H9 (cell line): ENCODE data around the gene SLC16A7. TPM values are rescaled to one million over a fixed set of nuclear protein-coding genes. Genes with fewer than 3 reads are reported as not detected.

ENCODE experiments used
- DNase-seq: peaks from one replicate; pipeline ENCODE4 v3.0.0-alpha.2; 2017
- H2AFZ ChIP-seq: one replicate; pipeline ENCODE4 v1.6.1; 2013; ENCODE audit warnings: mild to moderate bottlenecking, low read length, control low read depth, moderate library complexity
- H2AK5ac ChIP-seq: 2 replicates; pipeline ENCODE4 v1.6.1; 2013; ENCODE audit warnings: low read length, control low read depth, mixed read lengths; ENCODE audit not compliant: insufficient read length
- H2BK120ac ChIP-seq: one replicate; pipeline ENCODE4 v1.6.1; 2013; ENCODE audit warnings: low read depth, mild to moderate bottlenecking, low read length, control low read depth, inconsistent platforms; ENCODE audit not compliant: poor library complexity, severe bottlenecking
- H2BK12ac ChIP-seq: 2 replicates; pipeline ENCODE4 v1.6.1; 2013; ENCODE audit warnings: low read length, control low read depth, mixed read lengths, low read depth; ENCODE audit not compliant: insufficient read length
- H2BK15ac ChIP-seq: 2 replicates; pipeline ENCODE4 v1.6.1; 2013; ENCODE audit warnings: low read depth, low read length, control low read depth
- H2BK20ac ChIP-seq: one replicate; pipeline ENCODE4 v1.6.1; 2013; ENCODE audit warnings: low read depth, mild to moderate bottlenecking, low read length, control low read depth, inconsistent platforms; ENCODE audit not compliant: poor library complexity, severe bottlenecking
- H2BK5ac ChIP-seq: 2 replicates; pipeline ENCODE4 v1.6.1; 2013; ENCODE audit warnings: low read length, control low read depth, mixed read lengths; ENCODE audit not compliant: insufficient read length
- H3K14ac ChIP-seq: 2 replicates; pipeline ENCODE4 v1.6.1; 2013; ENCODE audit warnings: low read length, control low read depth; ENCODE audit not compliant: insufficient read depth
- H3K18ac ChIP-seq: 2 replicates; pipeline ENCODE4 v1.6.1; 2013; ENCODE audit warnings: low read depth, mild to moderate bottlenecking, mixed read lengths, low read length, control low read depth; ENCODE audit not compliant: insufficient read length
- H3K23ac ChIP-seq: 2 replicates; pipeline ENCODE4 v1.6.1; 2013; ENCODE audit warnings: low read length, control low read depth, mixed read lengths, low read depth; ENCODE audit not compliant: insufficient read length
- H3K23me2 ChIP-seq: 2 replicates; pipeline ENCODE4 v1.6.1; 2013; ENCODE audit warnings: low read depth, mild to moderate bottlenecking, mixed read lengths, low read length, control low read depth; ENCODE audit not compliant: insufficient read length, poor library complexity, severe bottlenecking
- H3K27ac ChIP-seq: 2 replicates; pipeline ENCODE4 v1.5.1; 2013; ENCODE audit warnings: low read length, control low read depth, mixed read lengths, low read depth; ENCODE audit not compliant: insufficient read length
- H3K27me3 ChIP-seq: 2 replicates; pipeline ENCODE4 v1.6.1; 2013; ENCODE audit warnings: low read length, control low read depth, inconsistent platforms; ENCODE audit not compliant: insufficient read depth
- H3K4ac ChIP-seq: 2 replicates; pipeline ENCODE4 v1.6.1; 2013; ENCODE audit warnings: low read depth, mild to moderate bottlenecking, control low read depth, inconsistent platforms, low read length, moderate library complexity
- H3K4me1 ChIP-seq: 2 replicates; pipeline ENCODE4 v1.6.1; 2013; ENCODE audit warnings: low read length, control low read depth, inconsistent platforms; ENCODE audit not compliant: insufficient read depth
- H3K4me2 ChIP-seq: 2 replicates; pipeline ENCODE4 v1.6.1; 2013; ENCODE audit warnings: low read length, control low read depth, mixed read lengths; ENCODE audit not compliant: insufficient read length, insufficient read depth
- H3K56ac ChIP-seq: 2 replicates; pipeline ENCODE4 v1.6.1; 2013; ENCODE audit warnings: low read depth, mild to moderate bottlenecking, mixed read lengths, low read length, control low read depth; ENCODE audit not compliant: insufficient read length
- H3K79me1 ChIP-seq: 2 replicates; pipeline ENCODE4 v1.6.1; 2013; ENCODE audit warnings: low read depth, mild to moderate bottlenecking, moderate library complexity, low read length, control low read depth, inconsistent platforms; ENCODE audit not compliant: insufficient read depth, poor library complexity, severe bottlenecking
- H3K79me2 ChIP-seq: 2 replicates; pipeline ENCODE4 v1.6.1; 2013; ENCODE audit warnings: low read length, control low read depth, inconsistent platforms; ENCODE audit not compliant: insufficient read depth
- H3K9ac ChIP-seq: 2 replicates; pipeline ENCODE4 v1.6.1; 2013; ENCODE audit warnings: low read length, control low read depth, mixed read lengths; ENCODE audit not compliant: insufficient read length; ENCODE audit errors: extremely low read depth
- H3K9me3 ChIP-seq: one replicate; pipeline ENCODE4 v1.6.1; 2013; ENCODE audit warnings: low read depth, low read length, inconsistent platforms; ENCODE audit not compliant: control insufficient read depth
- H3T11ph ChIP-seq: one replicate; pipeline ENCODE4 v1.6.1; 2013; ENCODE audit warnings: mild to moderate bottlenecking, low read length, control low read depth, inconsistent platforms
- H4K20me1 ChIP-seq: one replicate; pipeline ENCODE4 v1.6.1; 2013; ENCODE audit not compliant: control insufficient read depth, insufficient read length, insufficient read depth
- H4K5ac ChIP-seq: 2 replicates; pipeline ENCODE4 v1.6.1; 2013; ENCODE audit warnings: low read depth, mild to moderate bottlenecking, mixed read lengths, low read length, control low read depth; ENCODE audit not compliant: insufficient read length
- H4K8ac ChIP-seq: replicated peaks from 2 replicates; pipeline ENCODE4 v1.6.1; 2013; ENCODE audit warnings: low read length, control low read depth, mixed read lengths, low read depth; ENCODE audit not compliant: insufficient read length
- H4K91ac ChIP-seq: 2 replicates; pipeline ENCODE4 v1.6.1; 2013; ENCODE audit warnings: low read depth, mild to moderate bottlenecking, moderate library complexity, mixed read lengths, low read length, control low read depth; ENCODE audit not compliant: insufficient read length
- H3K27ac Mint-ChIP-seq, 3 experiments: 2 replicates in 2 of 3; 3 replicates in 1 of 3; pipeline ENCODE4 v1.8.0; 2020 to 2021; ENCODE audit warnings: mixed read lengths in 3 of 3, mild to moderate bottlenecking in 1 of 3, moderate library complexity in 1 of 3
- H3K27me3 Mint-ChIP-seq: 2 replicates; pipeline ENCODE4 v1.8.0; 2021; ENCODE audit warnings: low read depth, mild to moderate bottlenecking, moderate library complexity, mixed read lengths
- H3K36me3 Mint-ChIP-seq, 3 experiments: 2 replicates in 2 of 3; 3 replicates in 1 of 3; pipeline ENCODE4 v1.8.0; 2020 to 2021; ENCODE audit warnings: low read depth in 3 of 3, mixed read lengths in 3 of 3; ENCODE audit not compliant: insufficient read depth in 1 of 3
- H3K4me1 Mint-ChIP-seq, 2 experiments: 2 replicates each; pipeline ENCODE4 v1.8.0; 2020; ENCODE audit warnings: mixed read lengths in 2 of 2
- H3K4me3 Mint-ChIP-seq, 2 experiments: 2 replicates in 1 of 2; 3 replicates in 1 of 2; pipeline ENCODE4 v1.8.0; 2020 to 2021; ENCODE audit warnings: mild to moderate bottlenecking in 2 of 2, mixed read lengths in 2 of 2, moderate library complexity in 1 of 2
- H3K9me3 Mint-ChIP-seq, 2 experiments: 2 replicates in 1 of 2; 3 replicates in 1 of 2; pipeline ENCODE4 v1.8.0; 2020; ENCODE audit warnings: mild to moderate bottlenecking in 2 of 2, mixed read lengths in 2 of 2, moderate library complexity in 1 of 2
- CTCF ChIP-seq: fragments of 200-600 bp; sonication (generic); conservative IDR thresholded peaks from 3 replicates; pipeline ENCODE4 v1.8.0; 2021; ENCODE audit warnings: antibody characterized with exemption, mild to moderate bottlenecking
- WGBS: extraction: QIAGEN DNeasy Blood & Tissue Kit; methylation state at CpG from one replicate; pipeline ENCODE4 v1.1.7; 2013; ENCODE audit warnings: missing lambda C conversion rate, low lambda C conversion rate, mixed read lengths; ENCODE audit not compliant: insufficient read length; ENCODE audit errors: extremely low coverage; 5-methylcytosine and 5-hydroxymethylcytosine counted together
- long read RNA-seq: library from polyadenylated mRNA; unstranded; transcript quantifications from one replicate; pipeline ENCODE4 v2.0.0, GENCODE V29; 2020
- total RNA-seq: library from RNA; stranded (reverse); gene quantifications from 2 replicates; pipeline ENCODE4 v1.2.1, GENCODE V29; 2021

The SLC16A7 gene, protein sequence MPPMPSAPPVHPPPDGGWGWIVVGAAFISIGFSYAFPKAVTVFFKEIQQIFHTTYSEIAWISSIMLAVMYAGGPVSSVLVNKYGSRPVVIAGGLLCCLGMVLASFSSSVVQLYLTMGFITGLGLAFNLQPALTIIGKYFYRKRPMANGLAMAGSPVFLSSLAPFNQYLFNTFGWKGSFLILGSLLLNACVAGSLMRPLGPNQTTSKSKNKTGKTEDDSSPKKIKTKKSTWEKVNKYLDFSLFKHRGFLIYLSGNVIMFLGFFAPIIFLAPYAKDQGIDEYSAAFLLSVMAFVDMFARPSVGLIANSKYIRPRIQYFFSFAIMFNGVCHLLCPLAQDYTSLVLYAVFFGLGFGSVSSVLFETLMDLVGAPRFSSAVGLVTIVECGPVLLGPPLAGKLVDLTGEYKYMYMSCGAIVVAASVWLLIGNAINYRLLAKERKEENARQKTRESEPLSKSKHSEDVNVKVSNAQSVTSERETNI
- 2.2 and 2.5 TPM in 2 replicates for total RNA-seq
- long read RNA-seq, partial matches to known transcripts, result 0 of 4 reads
- long read RNA-seq, other reads (novel, unspliced or antisense), result 0 of 4 reads

GRCh38 chr12:59595883-59596540 is at the start of gene SLC16A7:
SLC16A7 (plus strand) TSS chr12:59596029; CDS start chr12:59704802, 108,773 bp downstream.
- Histone ChIP-seq H2BK20ac (no peak within 1 kb of the TSS), H3T11ph (no peak within 1 kb of the TSS), H3K4me2 (peak within 1 kb of the TSS; percentile 90), H3K9ac (peak within 1 kb of the TSS; percentile 42), H4K5ac (no peak within 1 kb of the TSS), H3K27ac (no peak within 1 kb of the TSS), H3K56ac (no peak within 1 kb of the TSS), H3K79me1 (no peaks in the 10 kb centered on the region), H2BK5ac (no peak within 1 kb of the TSS), H4K91ac (no peak within 1 kb of the TSS), H3K23ac (no peak within 1 kb of the TSS), H3K4me1 (no peaks in the 10 kb centered on the region), H2BK15ac (no peak within 1 kb of the TSS), H3K23me2 (peaks cover 11% of the 10 kb centered on the region), H3K4ac (no peak within 1 kb of the TSS), H2BK120ac (no peak within 1 kb of the TSS), H2AK5ac (no peak within 1 kb of the TSS), H3K9me3 (no peaks in the 10 kb centered on the region), H3K27me3 (no peaks in the 10 kb centered on the region; the same call in 1 of the 2 replicates), H2AFZ (peak within 1 kb of the TSS; percentile 83), H4K8ac (no peak within 1 kb of the TSS), H4K20me1 (no peaks in the 10 kb centered on the region), H3K14ac (peak within 1 kb of the TSS; percentile 96), H3K18ac (peak within 1 kb of the TSS; percentile 47), H2BK12ac (no peak within 1 kb of the TSS), H3K79me2 (no peaks in the 10 kb centered on the region)
- TF ChIP-seq CTCF, result no peak; the same call in 2 of the 3 replicates
- H3K27me3 Mint-ChIP-seq, result peaks cover 37% of the 10 kb centered on the region
- WGBS, result no CpG with 5 or more reads among the region's 61 CpGs
- DNase-seq, result peak; percentile 89
- H3K4me1 Mint-ChIP-seq, result peaks cover 17 to 19% of the 10 kb centered on the region in 2 experiments
- H3K9me3 Mint-ChIP-seq, result no peaks in the 10 kb centered on the region
- peak within 1 kb of the TSS in 2 of 3 experiments; percentile 50 to 58; a peak in 1 of 7 replicates for H3K27ac Mint-ChIP-seq
- peak within 1 kb of the TSS; percentile 66 to 85 for H3K4me3 Mint-ChIP-seq
- H3K36me3 Mint-ChIP-seq, result no peaks in the 10 kb centered on the region
